GM23248 (cell line): ENCODE data around the gene ALPI. TPM values are rescaled to one million over a fixed set of nuclear protein-coding genes. Genes with fewer than 3 reads are reported as not detected.

Source experiments
- DNase-seq: peaks from one replicate; pipeline ENCODE4 v3.0.0-alpha.2; 2015
- H2AFZ ChIP-seq: fragments of 200-600 bp; sonication (generic); 2 replicates; pipeline ENCODE4 v1.6.1; 2016; ENCODE audit warnings: antibody characterized with exemption
- H3F3A ChIP-seq: fragments of 200-600 bp; sonication (generic); 2 replicates; pipeline ENCODE4 v1.6.1; 2016; ENCODE audit warnings: mild to moderate bottlenecking, antibody characterized with exemption, mixed run types; ENCODE audit not compliant: insufficient read depth
- H3K27ac ChIP-seq: fragments of 200-600 bp; sonication (generic); 2 replicates; pipeline ENCODE4 v1.5.1; 2016; ENCODE audit warnings: mild to moderate bottlenecking
- H3K27me3 ChIP-seq: fragments of 200-600 bp; sonication (generic); replicated peaks from 2 replicates; pipeline ENCODE4 v1.6.1; 2016; ENCODE audit warnings: mild to moderate bottlenecking; ENCODE audit not compliant: insufficient read depth
- H3K36me3 ChIP-seq: fragments of 200-600 bp; sonication (generic); 2 replicates; pipeline ENCODE4 v1.6.1; 2016; ENCODE audit warnings: low read depth, mild to moderate bottlenecking
- H3K4me1 ChIP-seq: fragments of 200-600 bp; sonication (generic); 2 replicates; pipeline ENCODE4 v1.6.1; 2016; ENCODE audit warnings: mild to moderate bottlenecking; ENCODE audit not compliant: insufficient read depth
- H3K4me2 ChIP-seq: fragments of 200-600 bp; sonication (generic); one replicate; pipeline ENCODE4 v1.6.1; 2016; ENCODE audit warnings: mild to moderate bottlenecking; ENCODE audit not compliant: unreplicated experiment
- H3K4me3 ChIP-seq: fragments of 200-600 bp; sonication (generic); 2 replicates; pipeline ENCODE4 v1.5.1; 2016; ENCODE audit warnings: mild to moderate bottlenecking
- H3K79me2 ChIP-seq: fragments of 200-600 bp; sonication (generic); 2 replicates; pipeline ENCODE4 v1.6.1; 2016; ENCODE audit warnings: mild to moderate bottlenecking; ENCODE audit not compliant: insufficient read depth
- H3K9ac ChIP-seq: fragments of 200-600 bp; sonication (generic); 2 replicates; pipeline ENCODE4 v1.6.1; 2016; ENCODE audit warnings: mild to moderate bottlenecking
- H3K9me2 ChIP-seq: fragments of 200-600 bp; sonication (generic); 2 replicates; pipeline ENCODE4 v1.6.1; 2016; ENCODE audit warnings: mixed run types, mild to moderate bottlenecking, moderate library complexity; ENCODE audit not compliant: insufficient read depth
- H3K9me3 ChIP-seq: fragments of 200-600 bp; sonication (generic); one replicate; pipeline ENCODE4 v1.6.1; 2017; ENCODE audit warnings: low read depth
- H4K20me1 ChIP-seq: fragments of 200-600 bp; sonication (generic); 2 replicates; pipeline ENCODE4 v1.6.0; 2016; ENCODE audit not compliant: insufficient read depth
- EZH2 ChIP-seq: fragments of 200-600 bp; sonication (generic); IDR thresholded peaks from 2 replicates; pipeline ENCODE4 v1.6.1; 2018; ENCODE audit warnings: antibody characterized with exemption, mild to moderate bottlenecking; ENCODE audit not compliant: insufficient read depth, poor library complexity, severe bottlenecking
- EZH2phosphoT487 ChIP-seq: fragments of 200-600 bp; sonication (generic); IDR thresholded peaks from 2 replicates; pipeline ENCODE4 v1.6.1; 2018; ENCODE audit warnings: antibody characterized with exemption, moderate library complexity, mild to moderate bottlenecking, low read depth; ENCODE audit not compliant: insufficient read depth
- WGBS, 2 experiments: methylation state at CpG; one replicate each; pipeline ENCODE4 v1.1.6; 2015 to 2017; ENCODE audit warnings: low lambda C conversion rate in 2 of 2, low coverage in 1 of 2; ENCODE audit errors: missing lambda C conversion rate in 2 of 2; 5-methylcytosine and 5-hydroxymethylcytosine counted together
- in situ Hi-C: fragments of 300-500 bp; cut with MboI; formaldehyde crosslinking; loops from 2 replicates; pipeline ENCODE4 v1.15.0; 2020
- polyA plus RNA-seq: library from polyadenylated mRNA; unstranded; fragments of >200 nt; fragmentation: Nextera tagmentation; extraction: Ambion mirVana; gene quantifications from 2 replicates; pipeline ENCODE4 v1.2.1, GENCODE V29; 2016
- total RNA-seq: library from RNA; depleted of rRNA; stranded (reverse); fragments of >200 nt; shearing (Covaris generic); gene quantifications from 2 replicates; pipeline ENCODE4 v1.2.3, GENCODE V29; 2014

The ALPI gene
- total and polyA plus RNA-seq, 2 experiments from 2014 or later, result not detected

DNA sequence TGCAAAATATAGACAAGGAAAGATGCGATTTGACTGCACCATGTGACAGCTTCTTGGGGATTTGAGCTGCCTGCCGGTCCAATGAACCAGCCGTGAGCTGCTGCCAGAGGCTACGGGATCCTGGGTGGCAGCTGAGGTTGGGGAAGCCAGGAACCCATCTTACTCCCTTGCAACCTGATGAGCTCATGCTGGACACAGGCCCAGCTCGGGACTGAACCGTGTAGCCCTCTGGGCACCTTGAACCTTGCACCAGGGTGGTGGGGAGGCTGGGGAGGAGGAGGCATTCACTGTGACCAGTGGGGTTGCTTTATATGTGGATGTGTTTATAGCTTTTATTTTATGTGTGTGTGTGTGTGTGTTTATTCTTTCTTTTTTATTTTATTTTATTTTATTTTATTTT, 9.1 kb downstream of the ALPI start:
- no peaks in the 10 kb centered on the region for H3K9me2 ChIP-seq
- H3K27ac ChIP-seq, result no peak overlapping the region
- H3F3A ChIP-seq, result no peaks in the 10 kb centered on the region
- H3K4me1 ChIP-seq, result no peaks in the 10 kb centered on the region
- in situ Hi-C loops, result no loop called here
- H3K4me3 ChIP-seq, result no peak overlapping the region
- no peak overlapping the region for H2AFZ ChIP-seq
- no peaks in the 10 kb centered on the region for H3K79me2 ChIP-seq
- no peak overlapping the region for H3K4me2 ChIP-seq
- no peaks in the 10 kb centered on the region for H4K20me1 ChIP-seq
- H3K9ac ChIP-seq, result no peak overlapping the region
- TF ChIP-seq EZH2, result no peak
- no peak for TF ChIP-seq EZH2phosphoT487
- DNase-seq, result no peak
- no peaks in the 10 kb centered on the region for H3K36me3 ChIP-seq
- 66 to 67% methylated on average over 6 of the region's 6 CpGs for WGBS, 2 experiments
- H3K27me3 ChIP-seq, result peaks cover 52% of the 10 kb centered on the region
- no peaks in the 10 kb centered on the region for H3K9me3 ChIP-seq

DNA sequence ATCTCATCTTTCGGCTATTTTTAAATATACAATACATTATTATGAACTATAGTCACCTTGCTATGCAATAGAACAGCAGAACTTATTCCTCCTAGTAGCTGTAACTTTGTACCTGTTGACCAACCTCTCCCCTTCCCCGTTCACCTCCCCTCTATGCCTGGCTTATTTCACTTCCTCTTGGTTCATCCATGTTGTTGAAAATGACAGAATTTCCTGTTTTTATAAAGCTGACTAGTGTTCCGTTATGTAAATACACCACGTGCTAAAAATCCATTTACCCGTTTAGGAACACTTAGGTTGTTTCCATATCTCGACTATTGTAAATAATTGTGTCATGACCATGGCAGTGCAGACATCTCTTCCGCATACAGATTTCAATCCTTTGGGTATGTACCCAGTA, 10.3 kb downstream of the ALPI start:
- no peak for TF ChIP-seq EZH2phosphoT487
- TF ChIP-seq EZH2, result no peak
- Histone ChIP-seq H3K27ac (no peak overlapping the region), H4K20me1 (no peaks in the 10 kb centered on the region), H3K4me1 (no peaks in the 10 kb centered on the region), H3F3A (no peaks in the 10 kb centered on the region), H3K36me3 (no peaks in the 10 kb centered on the region), H3K4me2 (no peak overlapping the region), H2AFZ (no peak overlapping the region), H3K9me3 (no peaks in the 10 kb centered on the region), H3K9ac (no peak overlapping the region), H3K27me3 (peaks cover 53% of the 10 kb centered on the region), H3K4me3 (no peak overlapping the region), H3K9me2 (no peaks in the 10 kb centered on the region), H3K79me2 (no peaks in the 10 kb centered on the region)
- DNase-seq, result no peak
- WGBS, 2 experiments, result 72 to 73% methylated on average over 7 of the region's 7 CpGs
- in situ Hi-C loops, result no loop called here

DNA sequence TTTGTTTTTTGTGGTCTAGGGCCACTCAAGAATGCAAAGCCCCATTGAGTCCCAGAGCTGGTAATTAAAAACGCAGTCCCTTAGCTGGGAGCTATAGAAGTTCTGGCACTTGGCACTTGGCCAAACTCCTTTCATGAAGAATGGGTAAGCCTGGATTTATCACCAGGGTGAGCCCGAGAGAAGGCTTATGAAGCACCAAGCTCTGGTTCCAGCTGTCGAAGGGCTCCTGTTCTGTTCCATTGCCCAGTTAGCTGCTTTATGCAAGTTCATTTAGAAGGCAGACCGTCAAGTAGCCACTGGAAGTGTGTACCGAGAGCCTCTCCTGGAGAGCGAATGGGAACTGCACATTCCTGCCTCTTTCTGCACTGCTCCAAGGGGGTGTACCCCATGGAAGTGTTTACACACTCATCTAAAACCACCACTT, 17.5 kb downstream of the ALPI start:
- H3K4me2 ChIP-seq, result no peak overlapping the region
- H3K27me3 ChIP-seq, result peaks cover 59% of the 10 kb centered on the region
- TF ChIP-seq EZH2phosphoT487 (no peak), EZH2 (no peak)
- no peaks in the 10 kb centered on the region for H3K79me2 ChIP-seq
- H3K9me3 ChIP-seq, result no peaks in the 10 kb centered on the region
- no peaks in the 10 kb centered on the region for H4K20me1 ChIP-seq
- in situ Hi-C loops, result no loop called here
- 4 to 7% methylated on average over 6 of the region's 6 CpGs for WGBS, 2 experiments
- no peak overlapping the region for H2AFZ ChIP-seq
- H3K4me1 ChIP-seq, result no peaks in the 10 kb centered on the region
- peak; percentile 24 for DNase-seq
- H3K9me2 ChIP-seq, result no peaks in the 10 kb centered on the region
- no peak overlapping the region for H3K4me3 ChIP-seq
- no peak overlapping the region for H3K9ac ChIP-seq
- H3K27ac ChIP-seq, result no peak overlapping the region
- no peaks in the 10 kb centered on the region for H3K36me3 ChIP-seq
- H3F3A ChIP-seq, result no peaks in the 10 kb centered on the region

DNA sequence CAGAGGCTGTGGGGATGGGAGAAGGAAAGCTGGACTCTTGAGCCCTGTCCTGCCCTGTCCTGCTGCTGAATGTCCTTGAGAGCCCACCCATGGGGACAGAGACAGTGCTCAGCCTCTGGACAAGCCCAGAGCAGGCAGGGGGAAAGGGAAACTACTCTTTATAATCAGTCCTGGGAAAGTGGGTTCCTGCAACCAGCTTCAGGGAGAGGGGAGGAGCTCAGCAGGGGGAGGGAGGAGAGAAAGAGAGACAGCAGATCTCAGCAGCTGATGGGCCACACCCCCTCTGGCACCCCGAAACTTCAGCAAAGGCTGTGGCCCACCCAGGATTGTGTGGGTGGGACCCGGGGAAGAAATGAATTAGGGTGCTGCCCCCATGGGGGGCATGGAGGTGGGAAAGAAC, 20.1 kb downstream of the ALPI start:
- no peaks in the 10 kb centered on the region for H4K20me1 ChIP-seq
- TF ChIP-seq EZH2phosphoT487 (no peak), EZH2 (no peak)
- no peak overlapping the region for H3K4me3 ChIP-seq
- no peaks in the 10 kb centered on the region for H3K9me2 ChIP-seq
- H2AFZ ChIP-seq, result no peak overlapping the region
- H3K4me1 ChIP-seq, result no peaks in the 10 kb centered on the region
- no peak overlapping the region for H3K9ac ChIP-seq
- peaks cover 42% of the 10 kb centered on the region for H3K27me3 ChIP-seq
- WGBS, 2 experiments, result 10 to 26% methylated on average over 2 of the region's 2 CpGs
- no peaks in the 10 kb centered on the region for H3K36me3 ChIP-seq
- in situ Hi-C loops, result no loop called here
- no peaks in the 10 kb centered on the region for H3K79me2 ChIP-seq
- no peaks in the 10 kb centered on the region for H3K9me3 ChIP-seq
- DNase-seq, result no peak
- H3F3A ChIP-seq, result no peaks in the 10 kb centered on the region
- H3K27ac ChIP-seq, result no peak overlapping the region
- no peak overlapping the region for H3K4me2 ChIP-seq

DNA sequence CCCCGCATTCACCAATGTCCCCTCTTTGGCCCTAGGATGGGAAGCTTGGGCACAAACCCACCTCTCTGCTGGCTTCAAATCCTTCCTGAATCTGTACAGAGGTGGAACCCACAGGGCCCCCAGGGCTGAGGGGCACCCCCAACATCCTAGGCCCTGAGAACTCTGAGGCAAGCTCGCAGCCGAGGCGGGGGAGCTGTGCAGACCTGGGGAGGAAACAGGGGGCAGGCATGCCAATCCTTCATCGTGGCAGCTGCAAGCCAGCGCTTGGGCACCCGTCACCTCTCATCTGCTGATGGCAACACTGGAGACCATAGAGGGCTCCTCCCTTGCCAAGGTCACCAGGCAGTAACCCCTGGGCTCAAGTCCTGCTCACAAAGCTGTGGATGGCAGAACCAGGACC, 20.8 kb downstream of the ALPI start:
- no peaks in the 10 kb centered on the region for H3K9me3 ChIP-seq
- no peaks in the 10 kb centered on the region for H3K36me3 ChIP-seq
- H3F3A ChIP-seq, result no peaks in the 10 kb centered on the region
- no peak overlapping the region for H3K4me2 ChIP-seq
- H3K4me3 ChIP-seq, result no peak overlapping the region
- TF ChIP-seq EZH2, result no peak
- TF ChIP-seq EZH2phosphoT487, result no peak
- H3K9me2 ChIP-seq, result no peaks in the 10 kb centered on the region
- no peak overlapping the region for H3K27ac ChIP-seq
- H3K4me1 ChIP-seq, result no peaks in the 10 kb centered on the region
- DNase-seq, result no peak
- no peaks in the 10 kb centered on the region for H4K20me1 ChIP-seq
- H3K79me2 ChIP-seq, result no peaks in the 10 kb centered on the region
- in situ Hi-C loops, result no loop called here
- WGBS, 2 experiments, result 80% methylated on average over 3 to 7 of the region's 7 CpGs
- H3K27me3 ChIP-seq, result peaks cover 37% of the 10 kb centered on the region
- H2AFZ ChIP-seq, result no peak overlapping the region
- no peak overlapping the region for H3K9ac ChIP-seq
